KOPT-K1 (cell line): Measurements from ENCODE around the gene GPRIN3.
"Not testable (repeated sequence)": the region's sequence is repeated elsewhere in the genome, so short reads cannot be mapped to it uniquely, and the experiment has no call there.

Experiments
- H3K27ac ChIP-seq: fragments of 200-600 bp; sonication (generic); 2 replicates; pipeline ENCODE4 v1.5.1; 2016; ENCODE audit warnings: antibody characterized with exemption, mild to moderate bottlenecking, low read depth, low read length; ENCODE audit not compliant: poor library complexity, severe bottlenecking
- H3K36me3 ChIP-seq: fragments of 200-600 bp; sonication (generic); 2 replicates; pipeline ENCODE4 v1.5.1; 2017; ENCODE audit warnings: antibody characterized with exemption, mild to moderate bottlenecking, low read length, moderate library complexity; ENCODE audit not compliant: insufficient read depth
- H3K9me3 ChIP-seq: fragments of 200-600 bp; sonication (generic); 2 replicates; pipeline ENCODE4 v1.5.1; 2017; ENCODE audit warnings: antibody characterized with exemption, low read length, mild to moderate bottlenecking; ENCODE audit not compliant: insufficient read depth, poor library complexity, severe bottlenecking

The GPRIN3 gene

DNA sequence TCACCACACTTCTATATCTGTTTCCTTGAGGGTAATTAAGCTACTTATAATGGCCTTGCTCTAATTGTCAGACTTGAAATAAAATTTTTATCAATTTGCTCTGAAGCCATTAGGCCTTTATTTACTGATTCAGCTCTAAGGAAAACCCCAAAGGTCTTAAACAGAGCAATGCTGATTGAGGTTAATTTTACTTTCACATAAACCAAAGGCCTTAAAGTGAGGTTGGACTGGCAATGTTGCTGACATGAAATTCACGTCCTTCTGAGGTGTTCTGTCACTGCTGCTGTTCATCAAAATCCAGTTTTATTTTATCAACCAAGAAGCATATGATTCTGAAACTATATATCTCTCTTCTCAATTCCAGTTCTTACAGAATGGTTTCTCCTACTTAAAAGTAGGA is 21.7 kb upstream of the GPRIN3 start:
- Histone ChIP-seq H3K36me3 (no peaks in the 10 kb centered on the region), H3K27ac (no peak overlapping the region), H3K9me3 (no peaks in the 10 kb centered on the region)

DNA sequence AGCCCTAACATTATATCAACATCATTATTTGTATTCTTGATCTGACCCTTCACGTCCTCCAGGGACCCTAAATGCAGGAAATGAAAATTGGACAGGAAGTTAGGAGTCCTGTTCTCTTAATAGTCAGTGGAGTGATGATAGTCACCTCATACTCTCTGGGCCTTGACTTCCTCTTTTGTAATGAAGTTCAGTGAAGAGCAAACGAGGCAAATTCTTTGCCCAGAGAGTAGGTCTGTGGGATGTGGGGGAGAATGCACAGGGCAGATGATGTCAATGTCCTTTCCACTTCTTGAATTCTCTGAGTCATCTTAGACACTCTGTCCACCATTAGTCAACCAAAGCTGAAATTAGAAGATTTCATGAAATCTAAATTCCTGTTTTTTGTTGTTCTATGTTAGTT is 17.1 kb upstream of the GPRIN3 start:
- Histone ChIP-seq H3K9me3 (no peaks in the 10 kb centered on the region), H3K36me3 (no peaks in the 10 kb centered on the region), H3K27ac (no peak overlapping the region)

DNA sequence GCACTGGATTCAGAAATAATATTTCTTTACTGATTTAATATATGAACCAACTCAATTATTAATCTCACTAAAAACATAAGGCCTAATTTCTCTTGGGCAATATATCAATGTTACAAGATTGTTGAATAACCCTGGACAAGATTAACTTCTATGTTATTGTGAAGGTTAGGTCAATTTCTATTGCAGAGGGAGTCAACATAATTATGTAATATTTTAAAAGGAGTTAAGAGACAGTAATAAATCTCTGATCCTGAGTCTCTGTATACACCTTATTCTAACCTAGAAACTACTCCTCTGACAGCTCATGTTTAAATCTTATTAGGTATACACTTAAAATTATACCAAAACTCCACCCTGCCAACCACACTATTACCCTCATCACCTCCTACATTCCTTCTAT is 15.1 kb upstream of the GPRIN3 start:
- Histone ChIP-seq H3K27ac (no peak overlapping the region), H3K9me3 (no peaks in the 10 kb centered on the region), H3K36me3 (no peaks in the 10 kb centered on the region)

DNA sequence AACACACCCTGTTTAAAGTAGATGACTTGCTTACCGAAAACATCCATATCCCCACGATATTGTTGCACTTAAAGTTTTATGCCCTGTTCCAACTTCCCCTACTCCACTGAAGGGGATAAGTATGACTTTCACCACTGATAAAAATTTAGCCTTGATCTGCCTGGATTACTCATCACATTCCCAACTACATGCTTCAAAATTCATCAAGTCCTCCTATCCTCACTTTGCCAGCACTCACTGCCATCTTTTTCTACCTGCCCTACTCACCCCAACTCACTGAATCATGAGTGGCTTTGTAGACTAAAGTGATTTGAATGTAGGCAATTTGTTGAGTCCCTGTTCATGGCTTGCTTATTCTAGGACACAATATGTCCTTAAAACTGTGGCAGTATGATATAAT is 12.2 kb upstream of the GPRIN3 start:
- Histone ChIP-seq H3K27ac (no peak overlapping the region), H3K9me3 (no peaks in the 10 kb centered on the region), H3K36me3 (no peaks in the 10 kb centered on the region)

DNA sequence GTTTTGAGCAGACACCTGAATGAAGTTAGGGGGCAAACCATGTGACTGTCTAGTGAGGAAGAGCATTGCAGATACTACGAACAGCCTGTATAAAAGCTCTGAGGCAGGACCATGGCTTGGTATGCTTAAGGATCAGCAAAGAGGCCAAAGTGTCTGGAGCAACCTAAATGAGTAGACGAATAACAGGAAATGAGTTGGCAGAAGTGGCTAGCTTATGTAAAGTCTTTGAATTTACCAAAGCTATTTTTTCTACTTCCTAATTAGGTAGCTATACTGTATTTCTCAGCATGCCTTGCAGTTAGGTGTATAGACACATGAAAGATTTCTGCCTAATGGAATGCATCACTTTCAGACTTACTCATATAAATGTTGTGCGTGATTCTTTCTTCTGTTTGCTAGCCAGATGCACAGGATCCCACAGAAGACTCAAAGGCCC is 9.3 kb upstream of the GPRIN3 start:
- no peaks in the 10 kb centered on the region for H3K9me3 ChIP-seq
- H3K27ac ChIP-seq = no peak overlapping the region
- H3K36me3 ChIP-seq = no peaks in the 10 kb centered on the region

DNA sequence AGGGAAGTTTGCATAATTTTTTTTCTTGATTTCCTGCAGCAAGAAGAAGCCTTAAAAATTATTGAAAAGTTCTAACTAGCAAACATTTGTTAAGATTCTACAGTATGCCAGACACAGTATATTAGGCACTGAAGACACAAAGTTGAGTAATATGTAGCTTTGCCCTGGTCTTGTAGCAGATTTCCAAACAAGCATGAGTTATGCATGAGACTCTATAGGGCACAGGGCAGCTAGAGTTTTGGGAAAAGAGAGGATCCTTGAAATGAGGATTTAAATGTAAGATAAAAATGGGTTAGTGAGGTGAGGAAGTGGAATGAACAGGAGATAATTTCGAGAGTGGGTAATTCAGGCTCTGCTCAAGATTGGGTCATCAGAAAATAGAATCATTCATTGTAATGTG is 8.6 kb upstream of the GPRIN3 start:
- no peak overlapping the region for H3K27ac ChIP-seq
- no peaks in the 10 kb centered on the region for H3K9me3 ChIP-seq
- no peaks in the 10 kb centered on the region for H3K36me3 ChIP-seq

DNA sequence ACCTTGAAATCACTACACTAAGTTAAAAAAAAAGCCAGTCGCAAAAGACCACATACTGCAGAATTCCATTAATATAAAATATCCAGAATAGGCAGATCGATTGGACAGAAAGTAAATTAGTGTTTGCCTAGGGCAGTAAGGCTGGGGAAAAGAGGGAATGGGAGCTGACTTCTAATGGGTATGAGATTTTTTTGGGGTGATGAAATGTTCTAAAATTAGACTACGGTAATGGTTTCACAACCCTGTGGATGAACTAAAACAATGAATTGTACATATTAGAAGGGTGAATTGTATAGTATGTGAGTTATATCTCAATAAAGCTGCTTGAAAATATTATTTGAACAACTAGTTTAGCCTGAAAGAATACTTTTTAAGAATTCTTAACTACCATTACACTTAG is 6.7 kb upstream of the GPRIN3 start:
- H3K27ac ChIP-seq = no peak overlapping the region
- no peaks in the 10 kb centered on the region for H3K9me3 ChIP-seq
- H3K36me3 ChIP-seq = no peaks in the 10 kb centered on the region

DNA sequence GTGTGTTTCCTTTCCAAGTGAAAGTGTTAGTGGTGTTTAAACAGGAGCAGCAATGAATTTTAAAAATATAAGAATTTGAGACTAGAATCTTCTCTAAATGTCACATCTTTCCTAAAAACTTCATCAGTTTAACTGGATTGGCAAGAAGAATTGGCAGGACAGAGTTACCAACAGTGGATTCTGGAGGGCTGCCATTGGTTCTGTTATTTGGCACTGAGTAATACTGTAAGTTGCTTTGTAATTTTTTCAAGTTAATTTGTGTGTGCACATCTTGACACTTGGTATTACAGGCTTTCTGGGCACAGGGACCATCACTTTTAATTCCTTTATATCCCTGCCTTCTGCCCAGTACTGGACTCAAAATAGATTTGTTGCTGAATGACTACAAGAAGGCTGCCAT is 4.5 kb upstream of the GPRIN3 start:
- H3K36me3 ChIP-seq = no peaks in the 10 kb centered on the region
- no peaks in the 10 kb centered on the region for H3K9me3 ChIP-seq
- H3K27ac ChIP-seq = no peak overlapping the region

DNA sequence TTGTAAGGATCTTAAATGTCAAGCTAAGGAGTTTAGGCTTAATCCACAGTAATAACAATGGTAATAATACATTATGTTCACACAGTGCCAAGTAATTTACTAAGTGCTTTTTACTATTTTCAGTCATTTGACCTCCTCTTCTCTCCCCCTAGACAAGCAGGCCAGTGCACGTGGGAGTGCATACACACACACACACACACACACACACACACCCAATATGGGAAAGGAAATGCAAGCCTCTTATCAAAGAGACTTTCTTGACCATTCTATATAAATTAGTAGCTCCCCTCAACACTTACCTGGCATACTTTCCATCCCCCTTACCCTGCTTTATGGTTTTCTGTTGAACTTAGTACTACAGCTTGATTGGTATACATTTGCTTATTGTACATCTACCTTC is 3.8 kb upstream of the GPRIN3 start:
- Histone ChIP-seq H3K27ac (no peak overlapping the region), H3K9me3 (no peaks in the 10 kb centered on the region), H3K36me3 (no peaks in the 10 kb centered on the region)

DNA sequence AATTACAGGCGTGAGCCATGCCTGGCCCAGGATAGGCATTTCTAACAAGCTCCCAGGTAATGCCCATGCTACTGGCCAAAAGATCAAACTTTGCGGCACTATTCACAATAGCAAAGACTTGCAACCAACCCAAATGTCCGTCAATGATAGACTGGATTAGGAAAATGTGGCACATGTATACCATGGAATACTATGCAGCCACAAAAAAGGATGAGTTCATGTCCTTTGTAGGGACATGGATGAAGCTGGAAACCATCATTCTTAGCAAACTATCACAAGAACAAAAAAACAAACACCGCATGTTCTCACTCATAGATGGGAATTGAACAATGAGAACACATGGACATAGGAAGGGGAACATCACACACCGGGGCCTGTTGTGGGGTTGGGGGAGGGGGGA is 1.6 kb upstream of the GPRIN3 start:
- H3K9me3 ChIP-seq, H3K36me3 ChIP-seq, H3K27ac ChIP-seq: not testable (repeated sequence)

DNA sequence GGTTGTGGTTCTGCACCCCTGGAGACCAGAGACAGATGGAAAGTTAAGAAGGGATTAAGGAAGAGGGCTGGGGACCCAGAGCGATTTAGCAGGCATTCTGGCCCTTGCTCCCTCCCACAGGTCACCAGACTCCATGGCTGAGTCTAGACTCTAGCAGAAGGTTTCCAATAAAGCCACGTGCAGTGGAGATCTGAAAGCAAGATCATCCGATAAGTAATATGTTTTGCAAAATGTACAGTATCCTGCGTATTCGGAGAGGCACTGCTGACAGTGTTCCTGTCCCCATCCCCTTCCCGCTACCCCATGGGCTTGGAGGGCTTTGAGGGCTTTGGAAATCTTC is 531 bp upstream of the GPRIN3 start:
- H3K36me3 ChIP-seq = no peaks in the 10 kb centered on the region
- H3K27ac ChIP-seq = peak overlapping the region; percentile 51
- no peaks in the 10 kb centered on the region for H3K9me3 ChIP-seq

DNA sequence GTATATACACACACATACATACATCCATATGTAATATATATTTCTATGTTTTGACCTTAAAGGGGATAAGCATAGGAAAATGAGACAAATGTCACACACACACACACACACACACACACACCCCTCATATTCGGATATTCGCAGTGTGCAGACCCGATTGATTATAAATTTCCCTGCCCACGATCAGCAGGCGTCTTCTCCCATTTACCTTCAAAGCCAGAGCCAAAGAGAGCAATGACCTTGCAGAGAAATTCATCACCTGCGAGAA is 488 bp downstream of the GPRIN3 start:
- Histone ChIP-seq H3K27ac (peak overlapping the region; percentile 51), H3K36me3 (no peaks in the 10 kb centered on the region), H3K9me3 (no peaks in the 10 kb centered on the region)

DNA sequence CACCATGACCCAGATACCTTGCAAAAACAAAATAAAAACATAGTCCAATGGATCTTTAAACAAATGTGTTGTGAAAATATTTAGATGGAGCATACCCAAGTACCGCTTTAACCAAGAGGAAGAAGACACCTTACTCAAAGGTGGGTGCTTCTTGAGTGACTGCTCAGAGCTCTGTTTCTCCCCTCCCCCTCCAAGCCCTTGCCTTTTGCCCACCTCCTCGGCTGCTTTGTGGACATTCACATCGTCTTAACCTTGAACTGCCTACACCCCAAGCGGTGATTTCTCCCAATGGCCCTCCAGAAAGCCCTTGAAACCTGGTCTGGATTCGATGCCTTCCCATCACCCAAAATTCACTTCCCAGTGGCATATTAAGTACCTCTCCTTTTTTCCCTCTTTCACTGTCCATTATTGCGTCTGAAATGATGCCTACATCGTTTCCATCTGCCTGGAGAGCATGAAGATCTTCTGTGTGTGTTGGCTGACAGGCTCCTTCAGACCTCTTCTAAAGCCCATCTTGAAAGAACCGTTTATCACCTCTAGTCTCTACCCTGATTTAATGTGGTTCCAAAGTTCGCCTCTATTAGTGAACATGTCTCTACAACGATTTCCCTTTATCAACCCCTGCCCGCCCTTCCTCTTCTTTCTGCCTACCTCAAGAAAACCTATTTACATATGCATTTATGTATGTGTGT is 968 bp downstream of the GPRIN3 start:
- Histone ChIP-seq H3K36me3 (no peaks in the 10 kb centered on the region), H3K27ac (peak overlapping the region; percentile 51), H3K9me3 (no peaks in the 10 kb centered on the region)

DNA sequence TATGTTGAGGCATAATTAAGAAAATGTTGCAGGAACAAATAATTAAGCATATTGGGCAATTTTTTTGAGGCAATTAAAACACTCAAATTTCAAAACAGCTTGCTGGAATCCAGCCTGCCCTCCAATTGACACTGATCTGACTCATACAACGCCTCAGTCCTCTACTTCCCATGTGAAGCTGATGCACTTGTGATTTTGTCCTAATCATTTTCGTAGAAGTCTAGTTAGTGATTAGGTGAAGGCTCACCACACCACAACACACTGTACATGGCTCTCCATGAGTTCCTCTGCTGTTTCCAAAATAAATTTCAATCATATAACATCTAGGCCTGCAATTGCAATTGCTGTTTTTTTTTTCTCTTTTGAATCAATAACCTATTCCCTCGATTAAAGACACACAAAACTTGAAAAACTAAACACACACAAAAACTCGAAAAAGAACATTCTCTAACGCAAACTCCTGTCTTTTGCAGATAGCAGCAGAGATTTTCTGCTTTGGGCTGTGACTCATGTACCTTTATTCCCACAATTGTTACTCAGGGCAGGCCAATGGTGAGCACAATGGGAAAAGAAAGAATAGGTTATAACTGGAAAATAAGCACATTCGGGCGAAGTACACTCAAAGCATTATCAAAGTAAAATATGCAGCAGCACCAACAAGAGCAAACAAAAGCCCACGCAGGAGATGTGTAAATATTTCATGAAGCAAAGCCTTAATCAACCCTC is 1.7 kb downstream of the GPRIN3 start:
- peak overlapping the region; percentile 36 for H3K27ac ChIP-seq

DNA sequence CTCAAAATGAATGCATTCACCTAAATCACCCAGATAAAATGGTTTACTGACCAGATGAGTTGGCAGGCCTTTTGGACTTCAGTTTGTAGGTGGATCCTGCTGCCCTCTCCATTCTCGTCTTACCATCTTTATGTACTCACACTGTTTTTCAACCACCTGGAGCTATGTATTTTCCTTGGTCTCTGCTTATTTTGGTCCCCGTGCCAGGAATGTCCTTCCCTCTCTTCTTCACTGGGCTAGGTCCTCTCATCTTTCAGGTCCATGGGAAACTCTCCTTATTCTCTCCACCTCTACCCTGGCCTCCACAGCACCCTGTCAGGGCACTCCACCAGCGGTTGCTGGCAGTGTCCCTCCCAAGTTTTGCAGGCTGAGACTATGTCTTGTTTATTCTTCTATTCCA is 2.6 kb downstream of the GPRIN3 start:
- Histone ChIP-seq H3K27ac (no peak overlapping the region), H3K36me3 (no peaks in the 10 kb centered on the region), H3K9me3 (no peaks in the 10 kb centered on the region)

More for the DNA sequence above, 1.7 kb downstream of the GPRIN3 start:
- Histone ChIP-seq H3K9me3 (no peaks in the 10 kb centered on the region), H3K36me3 (no peaks in the 10 kb centered on the region)

DNA sequence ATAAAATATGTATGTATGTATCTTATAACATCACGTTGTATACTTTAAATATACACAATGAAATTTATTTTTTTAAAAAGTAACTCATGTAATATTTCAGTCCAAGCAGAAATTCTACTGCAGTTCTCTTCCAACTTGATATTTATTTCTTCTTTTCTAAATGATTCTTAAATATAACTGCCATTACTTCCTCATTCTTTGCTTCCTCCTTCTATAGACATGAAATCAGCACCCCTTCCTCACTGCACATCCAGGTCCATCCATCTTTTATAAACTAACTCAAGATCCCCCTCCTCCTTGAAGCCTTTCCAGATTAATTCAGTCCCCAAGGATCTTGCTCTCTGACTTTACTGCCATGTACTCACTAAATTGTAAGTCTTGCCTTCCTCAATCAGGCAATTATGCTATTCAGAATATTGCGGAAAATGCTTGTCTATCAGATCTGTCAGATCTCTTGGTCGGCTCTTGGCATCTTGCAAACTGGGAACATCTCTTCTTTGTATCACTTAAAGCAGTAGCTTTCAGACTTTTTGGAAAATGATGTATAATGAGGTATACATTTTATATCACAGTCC is 3.7 kb downstream of the GPRIN3 start:
- H3K27ac ChIP-seq = peak overlapping the region; percentile 34

More for the DNA sequence above, 3.7 kb downstream of the GPRIN3 start:
- H3K9me3 ChIP-seq = no peaks in the 10 kb centered on the region
- H3K36me3 ChIP-seq = no peaks in the 10 kb centered on the region
